Measurements from ENCODE around the gene VAV2.

VAV2 gene

GRCh38 chr9:133993635-133994253, 1.6 kb upstream of the VAV2 start:
- H3K18ac ChIP-seq (ENCODE audit: low read length) = peak overlapping the region; percentile 6
- H3K36me3 ChIP-seq (ENCODE audit: control insufficient read depth in 1 of 2, insufficient read depth in 2 of 2, low read length in 2 of 2) = peaks cover 5% of the 10 kb centered on the region in 2 experiments
- WGBS (ENCODE audit: extremely low coverage, insufficient coverage, insufficient read length) = no CpG with 5 or more reads among the region's 16 CpGs
- peak overlapping the region; percentile 51 for H2BK12ac ChIP-seq (ENCODE audit: low read length)
- peak overlapping the region; percentile 66 for H3K4me2 ChIP-seq (ENCODE audit: low read length)
- H4K91ac ChIP-seq (ENCODE audit: low read depth, low read length) = peak overlapping the region; percentile 99
- peaks cover 37% of the 10 kb centered on the region for H3K79me2 ChIP-seq (ENCODE audit: control insufficient read depth, insufficient read depth, low read length, poor library complexity)
- peaks cover 15 to 20% of the 10 kb centered on the region in 2 experiments for H3K4me1 ChIP-seq (ENCODE audit: control insufficient read depth in 1 of 2, insufficient read depth in 2 of 2, low read length in 2 of 2)
- H3K79me1 ChIP-seq (ENCODE audit: low read length) = peaks cover 33% of the 10 kb centered on the region
- H4K8ac ChIP-seq (ENCODE audit: low read depth, low read length) = peak overlapping the region; percentile 6
- H3K4me3 ChIP-seq (ENCODE audit: low read depth, low read length) = no peak overlapping the region
- no peak overlapping the region for H4K12ac ChIP-seq (ENCODE audit: low read depth, low read length)
- H3K27me3 ChIP-seq (ENCODE audit: insufficient read depth, low read length) = no peaks in the 10 kb centered on the region
- H2BK5ac ChIP-seq (ENCODE audit: low read depth, low read length, poor library complexity) = no peak overlapping the region
- DNase-seq = no peak
- H3K27ac ChIP-seq (ENCODE audit: low read depth, low read length) = no peak overlapping the region
- H3K9ac ChIP-seq (ENCODE audit: low read length) = no peak overlapping the region
- no peaks in the 10 kb centered on the region for H3K9me3 ChIP-seq (ENCODE audit: insufficient read depth, low read depth, low read length)
- peak overlapping the region; percentile 5 for H3K14ac ChIP-seq (ENCODE audit: low read length)
- H3K23ac ChIP-seq (ENCODE audit: low read length) = no peak overlapping the region
- H2AFZ ChIP-seq (ENCODE audit: insufficient read depth, low read length, poor library complexity) = no peak overlapping the region
- peak overlapping the region; percentile 7 for H2BK120ac ChIP-seq (ENCODE audit: insufficient read depth, low read length, poor library complexity)
- peak overlapping the region; percentile 9 for H2AK5ac ChIP-seq (ENCODE audit: low read length)
- no peak overlapping the region for H3K4ac ChIP-seq (ENCODE audit: low read depth, low read length)

GRCh38 chr9:133992780-133993634, 883 bp upstream of the VAV2 start:
- H2BK5ac ChIP-seq (ENCODE audit: low read depth, low read length, poor library complexity) = peak overlapping the region; percentile 83
- H2BK120ac ChIP-seq (ENCODE audit: insufficient read depth, low read length, poor library complexity) = peak overlapping the region; percentile 98
- H3K27ac ChIP-seq (ENCODE audit: low read depth, low read length) = peak overlapping the region; percentile 73
- peak overlapping the region; percentile 95 for H4K12ac ChIP-seq (ENCODE audit: low read depth, low read length)
- peak overlapping the region; percentile 99 for H3K4me3 ChIP-seq (ENCODE audit: low read depth, low read length)
- peak overlapping the region; percentile 96 for H4K8ac ChIP-seq (ENCODE audit: low read depth, low read length)
- peak overlapping the region; percentile 73 for H3K18ac ChIP-seq (ENCODE audit: low read length)
- peak overlapping the region; percentile 73 for H2AK5ac ChIP-seq (ENCODE audit: low read length)
- H3K4me1 ChIP-seq (ENCODE audit: control insufficient read depth in 1 of 2, insufficient read depth in 2 of 2, low read length in 2 of 2) = peaks cover 15 to 23% of the 10 kb centered on the region in 2 experiments
- H3K36me3 ChIP-seq (ENCODE audit: control insufficient read depth in 1 of 2, insufficient read depth in 2 of 2, low read length in 2 of 2) = peaks cover 8 to 9% of the 10 kb centered on the region in 2 experiments
- peak; percentile 72 to 81 for DNase-seq
- peak overlapping the region; percentile 66 for H3K4me2 ChIP-seq (ENCODE audit: low read length)
- H3K23ac ChIP-seq (ENCODE audit: low read length) = no peak overlapping the region
- peaks cover 43% of the 10 kb centered on the region for H3K79me2 ChIP-seq (ENCODE audit: control insufficient read depth, insufficient read depth, low read length, poor library complexity)
- peaks cover 33% of the 10 kb centered on the region for H3K79me1 ChIP-seq (ENCODE audit: low read length)
- no peaks in the 10 kb centered on the region for H3K9me3 ChIP-seq (ENCODE audit: insufficient read depth, low read depth, low read length)
- H3K4ac ChIP-seq (ENCODE audit: low read depth, low read length) = peak overlapping the region; percentile 60
- H3K9ac ChIP-seq (ENCODE audit: low read length) = peak overlapping the region; percentile 75
- H3K14ac ChIP-seq (ENCODE audit: low read length) = peak overlapping the region; percentile 99
- peak overlapping the region; percentile 93 for H2AFZ ChIP-seq (ENCODE audit: insufficient read depth, low read length, poor library complexity)
- H4K91ac ChIP-seq (ENCODE audit: low read depth, low read length) = peak overlapping the region; percentile 99
- peak overlapping the region; percentile 76 for H2BK12ac ChIP-seq (ENCODE audit: low read length)
- no peaks in the 10 kb centered on the region for H3K27me3 ChIP-seq (ENCODE audit: insufficient read depth, low read length)
- WGBS (ENCODE audit: extremely low coverage, insufficient coverage, insufficient read length) = no CpG with 5 or more reads among the region's 74 CpGs

GRCh38 chr9:133991214-133991921, 756 bp downstream of the VAV2 start:
- Histone ChIP-seq H3K27ac (ENCODE audit: low read depth, low read length) (peak overlapping the region; percentile 73), H3K79me2 (ENCODE audit: control insufficient read depth, insufficient read depth, low read length, poor library complexity) (peaks cover 57% of the 10 kb centered on the region), H4K91ac (ENCODE audit: low read depth, low read length) (peak overlapping the region; percentile 94), H3K4me2 (ENCODE audit: low read length) (peak overlapping the region; percentile 64), H3K18ac (ENCODE audit: low read length) (peak overlapping the region; percentile 97), H2AFZ (ENCODE audit: insufficient read depth, low read length, poor library complexity) (peak overlapping the region; percentile 70), H2AK5ac (ENCODE audit: low read length) (peak overlapping the region; percentile 91), H3K4ac (ENCODE audit: low read depth, low read length) (peak overlapping the region; percentile 91), H2BK12ac (ENCODE audit: low read length) (no peak overlapping the region), H3K4me1 (ENCODE audit: control insufficient read depth in 1 of 2, insufficient read depth in 2 of 2, low read length in 2 of 2) (peaks cover 15 to 23% of the 10 kb centered on the region in 2 experiments), H3K14ac (ENCODE audit: low read length) (peak overlapping the region; percentile 91), H2BK5ac (ENCODE audit: low read depth, low read length, poor library complexity) (peak overlapping the region; percentile 95), H3K79me1 (ENCODE audit: low read length) (peaks cover 33% of the 10 kb centered on the region), H2BK120ac (ENCODE audit: insufficient read depth, low read length, poor library complexity) (peak overlapping the region; percentile 92), H3K9me3 (ENCODE audit: insufficient read depth, low read depth, low read length) (no peaks in the 10 kb centered on the region), H3K27me3 (ENCODE audit: insufficient read depth, low read length) (no peaks in the 10 kb centered on the region), H3K9ac (ENCODE audit: low read length) (peak overlapping the region; percentile 98), H3K4me3 (ENCODE audit: low read depth, low read length) (peak overlapping the region; percentile 99), H3K23ac (ENCODE audit: low read length) (no peak overlapping the region), H4K8ac (ENCODE audit: low read depth, low read length) (peak overlapping the region; percentile 67), H3K36me3 (ENCODE audit: control insufficient read depth in 1 of 2, insufficient read depth in 2 of 2, low read length in 2 of 2) (peaks cover 12 to 20% of the 10 kb centered on the region in 2 experiments), H4K12ac (ENCODE audit: low read depth, low read length) (peak overlapping the region; percentile 55)
- DNase-seq = peak in 1 of 2 donors; percentile 52
- WGBS (ENCODE audit: extremely low coverage, insufficient coverage, insufficient read length) = no CpG with 5 or more reads among the region's 82 CpGs
